ENCODE measurements around the gene SFXN5. TPM values are rescaled to one million over a fixed set of nuclear protein-coding genes. Genes with fewer than 3 reads are reported as not detected.

The SFXN5 gene
- total RNA-seq, 1 experiment from 2014 or later, result 27.8 TPM

- H3K36me3 ChIP-seq (ENCODE audit: control insufficient read depth, insufficient read depth, low read length), result no peaks in the 10 kb centered on the region
- H3K27ac ChIP-seq (ENCODE audit: low read length), result no peak overlapping the region
- no peak overlapping the region for H3K4me3 ChIP-seq (ENCODE audit: low read depth in 2 of 2, low read length in 2 of 2)
- POLR2A ChIA-PET, result no interaction called here
- DNase-seq (ENCODE audit: low read depth, low spot score) (no peak), ATAC-seq (no peak)
- BruUV-seq (replicated peaks), result no TSS peak
- H3K9me3 ChIP-seq (ENCODE audit: control insufficient read depth, insufficient read depth, low read depth, low read length), result no peaks in the 10 kb centered on the region
- H3K4me1 ChIP-seq (ENCODE audit: control insufficient read depth, insufficient read depth, low read length), result no peaks in the 10 kb centered on the region
- TF ChIP-seq, protein P1, sequence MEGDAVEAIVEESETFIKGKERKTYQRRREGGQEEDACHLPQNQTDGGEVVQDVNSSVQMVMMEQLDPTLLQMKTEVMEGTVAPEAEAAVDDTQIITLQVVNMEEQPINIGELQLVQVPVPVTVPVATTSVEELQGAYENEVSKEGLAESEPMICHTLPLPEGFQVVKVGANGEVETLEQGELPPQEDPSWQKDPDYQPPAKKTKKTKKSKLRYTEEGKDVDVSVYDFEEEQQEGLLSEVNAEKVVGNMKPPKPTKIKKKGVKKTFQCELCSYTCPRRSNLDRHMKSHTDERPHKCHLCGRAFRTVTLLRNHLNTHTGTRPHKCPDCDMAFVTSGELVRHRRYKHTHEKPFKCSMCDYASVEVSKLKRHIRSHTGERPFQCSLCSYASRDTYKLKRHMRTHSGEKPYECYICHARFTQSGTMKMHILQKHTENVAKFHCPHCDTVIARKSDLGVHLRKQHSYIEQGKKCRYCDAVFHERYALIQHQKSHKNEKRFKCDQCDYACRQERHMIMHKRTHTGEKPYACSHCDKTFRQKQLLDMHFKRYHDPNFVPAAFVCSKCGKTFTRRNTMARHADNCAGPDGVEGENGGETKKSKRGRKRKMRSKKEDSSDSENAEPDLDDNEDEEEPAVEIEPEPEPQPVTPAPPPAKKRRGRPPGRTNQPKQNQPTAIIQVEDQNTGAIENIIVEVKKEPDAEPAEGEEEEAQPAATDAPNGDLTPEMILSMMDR (IDR thresholded peaks at IDR 0.05), result no peak
- TF ChIP-seq TCF7L2 (IDR thresholded peaks at IDR 0.05; ENCODE audit: low read depth, low read length) (no peak), SIN3A (IDR thresholded peaks at IDR 0.05; ENCODE audit: borderline replicate concordance, insufficient read depth, low read depth, low read length) (no peak), POLR2AphosphoS5 (IDR thresholded peaks at IDR 0.05; ENCODE audit: low read depth, low read length) (no peak)
- TF ChIP-seq, protein P2, sequence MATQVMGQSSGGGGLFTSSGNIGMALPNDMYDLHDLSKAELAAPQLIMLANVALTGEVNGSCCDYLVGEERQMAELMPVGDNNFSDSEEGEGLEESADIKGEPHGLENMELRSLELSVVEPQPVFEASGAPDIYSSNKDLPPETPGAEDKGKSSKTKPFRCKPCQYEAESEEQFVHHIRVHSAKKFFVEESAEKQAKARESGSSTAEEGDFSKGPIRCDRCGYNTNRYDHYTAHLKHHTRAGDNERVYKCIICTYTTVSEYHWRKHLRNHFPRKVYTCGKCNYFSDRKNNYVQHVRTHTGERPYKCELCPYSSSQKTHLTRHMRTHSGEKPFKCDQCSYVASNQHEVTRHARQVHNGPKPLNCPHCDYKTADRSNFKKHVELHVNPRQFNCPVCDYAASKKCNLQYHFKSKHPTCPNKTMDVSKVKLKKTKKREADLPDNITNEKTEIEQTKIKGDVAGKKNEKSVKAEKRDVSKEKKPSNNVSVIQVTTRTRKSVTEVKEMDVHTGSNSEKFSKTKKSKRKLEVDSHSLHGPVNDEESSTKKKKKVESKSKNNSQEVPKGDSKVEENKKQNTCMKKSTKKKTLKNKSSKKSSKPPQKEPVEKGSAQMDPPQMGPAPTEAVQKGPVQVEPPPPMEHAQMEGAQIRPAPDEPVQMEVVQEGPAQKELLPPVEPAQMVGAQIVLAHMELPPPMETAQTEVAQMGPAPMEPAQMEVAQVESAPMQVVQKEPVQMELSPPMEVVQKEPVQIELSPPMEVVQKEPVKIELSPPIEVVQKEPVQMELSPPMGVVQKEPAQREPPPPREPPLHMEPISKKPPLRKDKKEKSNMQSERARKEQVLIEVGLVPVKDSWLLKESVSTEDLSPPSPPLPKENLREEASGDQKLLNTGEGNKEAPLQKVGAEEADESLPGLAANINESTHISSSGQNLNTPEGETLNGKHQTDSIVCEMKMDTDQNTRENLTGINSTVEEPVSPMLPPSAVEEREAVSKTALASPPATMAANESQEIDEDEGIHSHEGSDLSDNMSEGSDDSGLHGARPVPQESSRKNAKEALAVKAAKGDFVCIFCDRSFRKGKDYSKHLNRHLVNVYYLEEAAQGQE (IDR thresholded peaks at IDR 0.05; ENCODE audit: insufficient read depth in 1 of 2, low read depth in 2 of 2, low read length in 1 of 2), result no peak
- CTCF ChIA-PET, result no interaction called here
- in situ Hi-C loops (cut with HindIII; ENCODE audit: low pct_unique_long_range_greater_than_20kb, low sequenced_read_pairs) (no loop called here), intact Hi-C loops (cut with micrococcal nuclease; ENCODE audit: unreplicated experiment) (no loop called here)
- H3K27me3 ChIP-seq (ENCODE audit: control insufficient read depth, insufficient read depth, low read length), result no peaks in the 10 kb centered on the region
These were observed 9.7 kb upstream of the SFXN5 start for GRCh38 chr2:73081181-73081671.

- H3K27me3 ChIP-seq (ENCODE audit: control insufficient read depth, insufficient read depth, low read length), result no peaks in the 10 kb centered on the region
- CTCF ChIA-PET, result no interaction called here
- no peak overlapping the region for H3K4me3 ChIP-seq (ENCODE audit: low read depth in 2 of 2, low read length in 2 of 2)
- no peak for DNase-seq (ENCODE audit: low read depth, low spot score)
- POLR2A ChIA-PET, result interaction anchor here (0.6 kb wide), 1 partner anchor 84 kb away, joined by 12 read pairs; no protein-coding TSS in a partner anchor
- no peaks in the 10 kb centered on the region for H3K9me3 ChIP-seq (ENCODE audit: control insufficient read depth, insufficient read depth, low read depth, low read length)
- H3K27ac ChIP-seq (ENCODE audit: low read length), result no peak overlapping the region
- intact Hi-C loops (cut with micrococcal nuclease; ENCODE audit: unreplicated experiment) (no loop called here), in situ Hi-C loops (cut with HindIII; ENCODE audit: low pct_unique_long_range_greater_than_20kb, low sequenced_read_pairs) (no loop called here)
- H3K4me1 ChIP-seq (ENCODE audit: control insufficient read depth, insufficient read depth, low read length), result no peaks in the 10 kb centered on the region
- BruUV-seq (replicated peaks), result no TSS peak
- TF ChIP-seq POLR2AphosphoS5 (IDR thresholded peaks at IDR 0.05; ENCODE audit: low read depth, low read length) (no peak), SIN3A (IDR thresholded peaks at IDR 0.05; ENCODE audit: borderline replicate concordance, insufficient read depth, low read depth, low read length) (no peak), TCF7L2 (IDR thresholded peaks at IDR 0.05; ENCODE audit: low read depth, low read length) (no peak)
- TF ChIP-seq, protein P1 (IDR thresholded peaks at IDR 0.05), result no peak
- TF ChIP-seq, protein P2 (IDR thresholded peaks at IDR 0.05; ENCODE audit: insufficient read depth in 1 of 2, low read depth in 2 of 2, low read length in 1 of 2), result no peak
- H3K36me3 ChIP-seq (ENCODE audit: control insufficient read depth, insufficient read depth, low read length), result no peaks in the 10 kb centered on the region
- no peak for ATAC-seq
These were observed 9.0 kb upstream of the SFXN5 start for GRCh38 chr2:73080321-73081131.

All from Panc1 (cell line).